ENCODE measurements around the gene GPC3. TPM values are rescaled to one million over a fixed set of nuclear protein-coding genes. Genes with fewer than 3 reads are reported as not detected.

Gene GPC3
- total RNA-seq, 1 donor: not detected

DNA sequence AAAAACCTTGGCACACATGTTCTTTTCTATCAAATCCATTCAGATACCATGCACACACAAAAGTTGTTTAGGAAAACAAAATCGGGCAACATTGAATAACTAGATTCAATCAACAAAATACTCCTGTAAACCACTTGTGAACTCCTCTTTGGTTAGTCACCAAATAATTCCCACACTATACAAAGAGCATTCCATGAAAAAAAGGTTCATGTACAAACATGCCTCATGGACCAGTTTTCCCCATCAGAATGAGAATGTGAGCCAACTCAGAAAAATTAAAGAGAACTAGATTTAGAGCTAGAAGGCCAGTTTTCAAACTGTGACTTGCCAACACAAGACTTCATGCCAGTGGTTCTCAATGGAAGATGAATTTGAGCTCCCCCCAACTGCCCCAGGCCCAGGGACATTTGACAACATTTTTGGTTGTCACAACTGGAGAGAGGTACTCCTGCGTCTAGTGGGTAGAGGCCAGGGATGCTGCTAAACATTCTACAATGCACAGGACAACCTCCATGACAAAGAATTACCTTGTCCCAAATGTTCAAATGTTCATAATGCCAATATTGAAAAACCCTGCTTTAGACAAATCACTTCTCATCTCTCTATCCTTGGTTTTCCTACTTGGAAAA lies 55.4 kb downstream of the GPC3 start:
- H3K36me3 ChIP-seq (ENCODE audit: insufficient read depth, low read length): no peaks in the 10 kb centered on the region
- no peak overlapping the region for H2AFZ ChIP-seq (ENCODE audit: low read length)
- no peaks in the 10 kb centered on the region for H3K4me1 ChIP-seq (ENCODE audit: insufficient read depth, low read length)
- H3K27ac ChIP-seq (ENCODE audit: low read depth, low read length): no peak overlapping the region
- H4K20me1 ChIP-seq (ENCODE audit: insufficient read depth, low read length): no peaks in the 10 kb centered on the region
- H3K4me3 ChIP-seq (ENCODE audit: insufficient read depth, low read length): no peak overlapping the region
- H3K4me2 ChIP-seq (ENCODE audit: insufficient read depth, low read length): no peak overlapping the region
- no peaks in the 10 kb centered on the region for H3K9me3 ChIP-seq (ENCODE audit: low read depth, low read length)
- no peaks in the 10 kb centered on the region for H3K27me3 ChIP-seq (ENCODE audit: insufficient read depth, low read length)
- TF ChIP-seq, protein P1, sequence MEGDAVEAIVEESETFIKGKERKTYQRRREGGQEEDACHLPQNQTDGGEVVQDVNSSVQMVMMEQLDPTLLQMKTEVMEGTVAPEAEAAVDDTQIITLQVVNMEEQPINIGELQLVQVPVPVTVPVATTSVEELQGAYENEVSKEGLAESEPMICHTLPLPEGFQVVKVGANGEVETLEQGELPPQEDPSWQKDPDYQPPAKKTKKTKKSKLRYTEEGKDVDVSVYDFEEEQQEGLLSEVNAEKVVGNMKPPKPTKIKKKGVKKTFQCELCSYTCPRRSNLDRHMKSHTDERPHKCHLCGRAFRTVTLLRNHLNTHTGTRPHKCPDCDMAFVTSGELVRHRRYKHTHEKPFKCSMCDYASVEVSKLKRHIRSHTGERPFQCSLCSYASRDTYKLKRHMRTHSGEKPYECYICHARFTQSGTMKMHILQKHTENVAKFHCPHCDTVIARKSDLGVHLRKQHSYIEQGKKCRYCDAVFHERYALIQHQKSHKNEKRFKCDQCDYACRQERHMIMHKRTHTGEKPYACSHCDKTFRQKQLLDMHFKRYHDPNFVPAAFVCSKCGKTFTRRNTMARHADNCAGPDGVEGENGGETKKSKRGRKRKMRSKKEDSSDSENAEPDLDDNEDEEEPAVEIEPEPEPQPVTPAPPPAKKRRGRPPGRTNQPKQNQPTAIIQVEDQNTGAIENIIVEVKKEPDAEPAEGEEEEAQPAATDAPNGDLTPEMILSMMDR (IDR thresholded peaks at IDR 0.05; ENCODE audit: extremely low read depth, low read depth, low read length): no peak
- H3K79me2 ChIP-seq (ENCODE audit: insufficient read depth, low read length): no peaks in the 10 kb centered on the region
- no peak for DNase-seq (ENCODE audit: insufficient read length, low spot score, missing footprints)

DNA sequence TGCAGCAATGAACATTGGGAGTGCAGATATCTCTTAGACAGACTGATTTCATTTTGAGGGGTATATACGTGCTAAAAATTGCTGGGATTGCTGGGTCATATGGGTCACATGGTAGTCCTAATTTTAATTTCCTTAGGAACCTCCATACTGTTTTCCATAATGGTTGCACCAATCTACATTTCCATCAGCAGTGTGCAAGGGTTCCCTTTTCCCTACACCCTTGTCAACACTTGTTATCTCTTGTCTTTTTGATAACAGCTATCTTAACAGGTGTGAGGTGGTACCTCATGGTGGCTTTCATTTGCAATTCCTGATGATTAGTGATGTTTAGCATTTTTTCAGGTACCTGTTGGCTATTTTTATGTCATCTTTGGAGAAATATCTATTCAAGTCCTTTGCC lies 57.0 kb downstream of the GPC3 start:
- no peak overlapping the region for H3K27ac ChIP-seq (ENCODE audit: low read depth, low read length)
- no peaks in the 10 kb centered on the region for H4K20me1 ChIP-seq (ENCODE audit: insufficient read depth, low read length)
- no peaks in the 10 kb centered on the region for H3K27me3 ChIP-seq (ENCODE audit: insufficient read depth, low read length)
- DNase-seq (ENCODE audit: insufficient read length, low spot score, missing footprints): no peak
- TF ChIP-seq, protein P1 (IDR thresholded peaks at IDR 0.05; ENCODE audit: extremely low read depth, low read depth, low read length): no peak
- no peaks in the 10 kb centered on the region for H3K9me3 ChIP-seq (ENCODE audit: low read depth, low read length)
- no peaks in the 10 kb centered on the region for H3K36me3 ChIP-seq (ENCODE audit: insufficient read depth, low read length)
- no peak overlapping the region for H2AFZ ChIP-seq (ENCODE audit: low read length)
- H3K4me2 ChIP-seq (ENCODE audit: insufficient read depth, low read length): no peak overlapping the region
- H3K79me2 ChIP-seq (ENCODE audit: insufficient read depth, low read length): no peaks in the 10 kb centered on the region
- H3K4me3 ChIP-seq (ENCODE audit: insufficient read depth, low read length): no peak overlapping the region
- H3K4me1 ChIP-seq (ENCODE audit: insufficient read depth, low read length): no peaks in the 10 kb centered on the region

DNA sequence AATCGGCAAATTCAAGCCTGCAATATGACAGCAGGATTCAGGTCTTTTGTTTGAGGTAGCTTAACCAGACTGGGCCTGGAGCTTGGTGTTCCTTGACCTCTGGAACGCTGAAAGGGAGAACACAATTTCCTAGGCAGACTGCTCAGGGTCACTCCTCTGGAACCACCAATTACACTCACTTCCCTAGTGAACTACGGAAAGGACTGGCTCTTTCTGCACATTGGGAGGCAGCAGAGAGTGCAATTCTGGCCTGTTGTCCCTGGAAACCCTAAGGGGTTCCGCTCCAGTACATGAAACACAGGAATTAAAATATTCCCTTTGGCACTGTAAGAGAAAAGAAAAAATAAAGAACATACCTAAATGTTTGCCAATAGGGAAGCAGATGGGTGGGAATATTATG lies 58.6 kb downstream of the GPC3 start:
- DNase-seq (ENCODE audit: insufficient read length, low spot score, missing footprints): no peak
- no peaks in the 10 kb centered on the region for H3K36me3 ChIP-seq (ENCODE audit: insufficient read depth, low read length)
- H3K4me1 ChIP-seq (ENCODE audit: insufficient read depth, low read length): no peaks in the 10 kb centered on the region
- no peaks in the 10 kb centered on the region for H3K27me3 ChIP-seq (ENCODE audit: insufficient read depth, low read length)
- H3K9me3 ChIP-seq (ENCODE audit: low read depth, low read length): no peaks in the 10 kb centered on the region
- no peaks in the 10 kb centered on the region for H4K20me1 ChIP-seq (ENCODE audit: insufficient read depth, low read length)
- TF ChIP-seq, protein P1 (IDR thresholded peaks at IDR 0.05; ENCODE audit: extremely low read depth, low read depth, low read length): no peak
- H3K4me2 ChIP-seq (ENCODE audit: insufficient read depth, low read length): no peak overlapping the region
- H3K27ac ChIP-seq (ENCODE audit: low read depth, low read length): no peak overlapping the region
- no peaks in the 10 kb centered on the region for H3K79me2 ChIP-seq (ENCODE audit: insufficient read depth, low read length)
- H3K4me3 ChIP-seq (ENCODE audit: insufficient read depth, low read length): no peak overlapping the region
- no peak overlapping the region for H2AFZ ChIP-seq (ENCODE audit: low read length)

DNA sequence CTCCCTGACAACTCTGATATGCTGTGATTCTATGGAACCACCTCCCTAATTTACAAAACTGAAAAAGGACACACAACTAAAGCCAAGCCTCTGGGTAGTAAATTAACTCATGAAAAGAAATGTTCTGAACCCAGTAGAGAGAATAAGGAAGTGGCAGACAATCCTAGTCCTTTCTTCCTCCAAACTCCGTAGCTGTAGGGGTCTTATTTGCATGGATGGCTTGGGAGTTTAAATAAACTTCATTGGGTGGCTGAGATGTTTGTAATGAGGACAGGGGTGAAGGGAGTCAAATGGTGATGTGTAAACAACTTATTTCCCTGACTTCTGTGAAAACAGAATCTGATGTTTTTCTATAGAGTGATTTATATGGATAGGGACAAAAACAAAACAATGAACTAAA lies 59.3 kb downstream of the GPC3 start:
- no peaks in the 10 kb centered on the region for H3K9me3 ChIP-seq (ENCODE audit: low read depth, low read length)
- no peak overlapping the region for H3K27ac ChIP-seq (ENCODE audit: low read depth, low read length)
- no peaks in the 10 kb centered on the region for H3K36me3 ChIP-seq (ENCODE audit: insufficient read depth, low read length)
- no peaks in the 10 kb centered on the region for H3K4me1 ChIP-seq (ENCODE audit: insufficient read depth, low read length)
- H3K4me2 ChIP-seq (ENCODE audit: insufficient read depth, low read length): no peak overlapping the region
- DNase-seq (ENCODE audit: insufficient read length, low spot score, missing footprints): no peak
- no peaks in the 10 kb centered on the region for H4K20me1 ChIP-seq (ENCODE audit: insufficient read depth, low read length)
- H3K27me3 ChIP-seq (ENCODE audit: insufficient read depth, low read length): no peaks in the 10 kb centered on the region
- no peak overlapping the region for H2AFZ ChIP-seq (ENCODE audit: low read length)
- H3K4me3 ChIP-seq (ENCODE audit: insufficient read depth, low read length): no peak overlapping the region
- no peaks in the 10 kb centered on the region for H3K79me2 ChIP-seq (ENCODE audit: insufficient read depth, low read length)
- TF ChIP-seq, protein P1 (IDR thresholded peaks at IDR 0.05; ENCODE audit: extremely low read depth, low read depth, low read length): no peak

All from osteoblast (primary cell).